Esophagus muscularis mucosa (tissue), 4 donors: Measurements from ENCODE around the gene KCNJ5. TPM values are rescaled to one million over a fixed set of nuclear protein-coding genes. Genes with fewer than 3 reads are reported as not detected.

ENCODE experiments used
- DNase-seq: peaks from one replicate; pipeline ENCODE4 v3.0.0-alpha.2; 2017; ENCODE audit errors: extremely low spot score
- H3K27ac ChIP-seq, 4 donors: fragments of 200-600 bp; sonication (generic); replicated peaks in 1 of 4; 1 replicate in 3 of 4; 2 replicates in 1 of 4; pipeline ENCODE4 v1.5.1; 2016 to 2019; ENCODE audit warnings: mild to moderate bottlenecking in 1 of 4
- H3K27me3 ChIP-seq, 4 donors: fragments of 200-600 bp; sonication (generic); one replicate each; pipeline versions ENCODE4 v1.5.1 to v1.6.0; 2016 to 2019
- H3K36me3 ChIP-seq, 4 donors: fragments of 200-600 bp; sonication (generic); one replicate each; pipeline ENCODE4 v1.5.1; 2016 to 2019
- H3K4me1 ChIP-seq, 4 donors: fragments of 200-600 bp; sonication (generic); one replicate each; pipeline ENCODE4 v1.5.1; 2016 to 2019
- H3K4me3 ChIP-seq, 4 donors: fragments of 200-600 bp; sonication (generic); 1 replicate in 2 of 4; 2 replicates in 2 of 4; pipeline ENCODE4 v1.5.1; 2016 to 2019; ENCODE audit warnings: mild to moderate bottlenecking in 4 of 4, moderate library complexity in 1 of 4
- H3K9me3 ChIP-seq, 4 donors: fragments of 200-600 bp; sonication (generic); 1 replicate in 3 of 4; 2 replicates in 1 of 4; pipeline ENCODE4 v1.5.1; 2016 to 2019
- EP300 ChIP-seq: sonication (generic); formaldehyde crosslinking; IDR thresholded peaks from one replicate; pipeline ENCODE4 v1.6.1; 2017; ENCODE audit warnings: antibody characterized with exemption
- POLR2A ChIP-seq: fragments of 450-650 bp; IDR thresholded peaks from one replicate; pipeline ENCODE4 v1.6.1; 2017; ENCODE audit warnings: antibody characterized with exemption, moderate library complexity, mild to moderate bottlenecking, low read depth
- POLR2AphosphoS5 ChIP-seq, 2 donors: sonication (generic); formaldehyde crosslinking; IDR thresholded peaks; one replicate each; pipeline ENCODE4 v1.6.1; 2017; ENCODE audit warnings: antibody characterized with exemption in 2 of 2
- WGBS: methylation state at CpG from one replicate; pipeline ENCODE4 v1.1.5; 2018; 5-methylcytosine and 5-hydroxymethylcytosine counted together
- intact Hi-C: fragments of 100-400 bp; cut with DNase I; formaldehyde crosslinking; loops from one replicate; pipeline ENCODE4 v1.15.1; 2023
- total RNA-seq, 4 donors: library from RNA; depleted of rRNA; stranded (reverse); fragments of >200 nt; gene quantifications; one replicate each; pipeline versions ENCODE4 v1.1.0 to v1.2.1, GENCODE V29; 2016
- TF ChIP-seq, protein P1 (sequence below), 3 experiments: fragments of 200-600 bp in 2 of 3; fragments of 450-650 bp in 1 of 3; sonication (generic) in 2 of 3; IDR thresholded peaks; one replicate each; pipeline ENCODE4 v1.5.1; 2017 to 2019; ENCODE audit warnings: antibody characterized with exemption in 3 of 3, mild to moderate bottlenecking in 2 of 3, moderate library complexity in 1 of 3

KCNJ5 gene
- total RNA-seq, 4 donors from 2014 or later = 0.80 to 3.8 (median 1.00) TPM

DNA sequence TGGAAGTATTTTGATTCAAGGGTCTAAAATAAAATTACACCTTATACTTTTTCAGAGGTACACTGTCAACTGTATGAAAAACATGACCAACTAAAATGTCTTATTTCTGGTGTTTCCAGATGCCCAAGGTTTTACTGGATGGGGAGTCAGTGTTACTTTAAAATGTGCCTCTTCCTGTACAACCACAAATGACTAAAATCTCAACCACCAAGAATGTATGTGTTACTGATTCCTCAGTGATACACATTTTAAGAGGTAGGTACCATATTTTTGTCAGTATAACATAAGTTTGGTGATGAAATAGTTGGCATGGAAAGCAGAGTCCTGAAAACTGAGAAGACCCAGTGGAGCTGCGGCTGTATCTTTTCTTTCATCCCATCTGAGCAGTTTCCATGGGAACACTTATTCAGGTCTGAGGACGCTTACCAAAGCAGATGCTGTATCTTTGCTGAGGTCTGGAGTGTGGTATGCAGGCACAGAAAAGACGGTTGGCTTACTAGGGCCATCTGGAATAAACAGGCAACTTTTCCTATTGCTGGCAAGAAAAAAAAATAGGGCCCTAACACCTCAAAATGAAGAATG lies 72.7 kb downstream of the KCNJ5 start:
- intact Hi-C loops = no loop called here
- DNase-seq = no peak
- Histone ChIP-seq H3K27ac (no peak overlapping the region), H3K4me3 (no peak overlapping the region), H3K4me1 (no peaks in the 10 kb centered on the region), H3K36me3 (peaks cover 0 to 7% (median 5%) of the 10 kb centered on the region in 4 donors), H3K9me3 (no peaks in the 10 kb centered on the region), H3K27me3 (no peaks in the 10 kb centered on the region)
- TF ChIP-seq POLR2AphosphoS5 (IDR thresholded peaks at IDR 0.05) (no peak), POLR2A (no peak)
- 84% methylated on average over 3 of the region's 3 CpGs for WGBS

DNA sequence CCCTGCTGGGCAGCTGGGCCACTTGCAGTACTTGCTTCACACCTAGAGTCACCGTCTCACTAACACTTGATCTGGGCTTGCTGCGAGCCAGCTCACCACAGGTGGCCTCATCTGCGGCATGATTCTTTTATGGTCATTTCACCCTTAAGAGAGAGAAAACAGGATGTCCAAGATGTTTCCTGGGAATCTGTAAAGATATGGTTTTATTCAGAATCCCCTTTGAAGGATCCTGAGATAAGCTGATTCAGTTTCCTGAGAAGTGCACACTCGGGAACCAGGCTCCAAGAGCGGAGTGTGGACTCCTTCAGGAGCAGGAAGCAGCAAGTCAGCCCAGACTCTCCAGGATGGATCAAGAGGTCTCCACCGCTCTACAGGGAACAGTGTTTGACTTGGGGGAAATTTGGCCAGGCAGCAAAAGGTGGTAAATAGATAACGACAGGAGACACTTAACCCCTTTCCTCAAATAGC lies 73.3 kb downstream of the KCNJ5 start:
- Histone ChIP-seq H3K27ac (no peak overlapping the region), H3K4me1 (no peaks in the 10 kb centered on the region), H3K36me3 (peaks cover 4 to 14% (median 9%) of the 10 kb centered on the region in 4 donors), H3K27me3 (no peaks in the 10 kb centered on the region), H3K4me3 (no peak overlapping the region), H3K9me3 (no peaks in the 10 kb centered on the region)
- TF ChIP-seq, protein P1, sequence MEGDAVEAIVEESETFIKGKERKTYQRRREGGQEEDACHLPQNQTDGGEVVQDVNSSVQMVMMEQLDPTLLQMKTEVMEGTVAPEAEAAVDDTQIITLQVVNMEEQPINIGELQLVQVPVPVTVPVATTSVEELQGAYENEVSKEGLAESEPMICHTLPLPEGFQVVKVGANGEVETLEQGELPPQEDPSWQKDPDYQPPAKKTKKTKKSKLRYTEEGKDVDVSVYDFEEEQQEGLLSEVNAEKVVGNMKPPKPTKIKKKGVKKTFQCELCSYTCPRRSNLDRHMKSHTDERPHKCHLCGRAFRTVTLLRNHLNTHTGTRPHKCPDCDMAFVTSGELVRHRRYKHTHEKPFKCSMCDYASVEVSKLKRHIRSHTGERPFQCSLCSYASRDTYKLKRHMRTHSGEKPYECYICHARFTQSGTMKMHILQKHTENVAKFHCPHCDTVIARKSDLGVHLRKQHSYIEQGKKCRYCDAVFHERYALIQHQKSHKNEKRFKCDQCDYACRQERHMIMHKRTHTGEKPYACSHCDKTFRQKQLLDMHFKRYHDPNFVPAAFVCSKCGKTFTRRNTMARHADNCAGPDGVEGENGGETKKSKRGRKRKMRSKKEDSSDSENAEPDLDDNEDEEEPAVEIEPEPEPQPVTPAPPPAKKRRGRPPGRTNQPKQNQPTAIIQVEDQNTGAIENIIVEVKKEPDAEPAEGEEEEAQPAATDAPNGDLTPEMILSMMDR (IDR thresholded peaks at IDR 0.05) = no peak
- no peak for TF ChIP-seq POLR2AphosphoS5 (IDR thresholded peaks at IDR 0.05)
- no peak for TF ChIP-seq EP300
- no peak for TF ChIP-seq POLR2A
- peak; percentile 66 for DNase-seq
- intact Hi-C loops = no loop called here
- 81% methylated on average over 7 of the region's 7 CpGs for WGBS

DNA sequence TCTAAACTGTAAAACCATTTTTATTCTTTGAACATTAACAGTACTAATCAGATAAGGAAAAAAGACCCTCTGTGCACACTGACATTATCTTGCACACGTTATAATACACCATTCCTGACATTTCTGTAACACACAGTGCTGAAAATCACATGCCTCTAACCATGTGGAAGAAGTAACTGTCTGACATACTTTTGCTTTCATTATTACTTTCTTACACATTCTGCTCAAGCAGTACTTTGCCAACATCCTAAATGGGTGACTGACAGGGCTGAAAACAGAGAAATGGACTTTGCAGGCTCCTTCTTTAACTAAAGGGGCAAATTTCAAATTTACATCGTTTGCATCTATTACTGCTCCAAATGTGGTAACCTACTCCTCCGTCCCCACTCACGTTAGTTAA lies 74.3 kb downstream of the KCNJ5 start:
- no peak for DNase-seq
- Histone ChIP-seq H3K27me3 (no peaks in the 10 kb centered on the region), H3K4me1 (no peaks in the 10 kb centered on the region), H3K36me3 (peaks cover 14 to 24% (median 19%) of the 10 kb centered on the region in 4 donors), H3K9me3 (no peaks in the 10 kb centered on the region), H3K4me3 (no peak overlapping the region), H3K27ac (no peak overlapping the region)
- 39% methylated on average over 4 of the region's 4 CpGs for WGBS
- TF ChIP-seq POLR2AphosphoS5 (IDR thresholded peaks at IDR 0.05) (no peak), EP300 (no peak), POLR2A (no peak)
- TF ChIP-seq, protein P1 (IDR thresholded peaks at IDR 0.05) = no peak
- intact Hi-C loops = no loop called here

DNA sequence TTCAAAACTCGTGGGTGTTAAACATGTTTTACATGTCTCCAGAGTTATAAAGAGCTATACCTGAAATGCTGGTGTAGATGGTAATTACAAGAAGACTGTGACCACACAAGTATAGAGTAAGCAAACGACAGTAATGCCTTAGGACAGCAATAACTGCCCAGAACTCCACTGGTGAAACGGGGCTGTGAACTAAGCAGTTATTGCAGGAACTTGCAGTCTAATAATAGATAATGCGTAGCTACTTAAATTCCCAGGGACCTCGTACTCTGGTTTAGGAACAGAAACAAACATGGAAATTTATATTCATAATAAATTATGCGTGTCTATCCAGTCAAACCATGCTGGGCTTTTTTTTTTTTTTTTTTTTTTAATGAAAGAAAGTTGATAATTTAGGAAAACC lies 76.4 kb downstream of the KCNJ5 start:
- DNase-seq = no peak
- intact Hi-C loops = no loop called here
- H3K27me3 ChIP-seq = no peaks in the 10 kb centered on the region
- TF ChIP-seq, protein P1 (IDR thresholded peaks at IDR 0.05) = no peak
- no peaks in the 10 kb centered on the region for H3K4me1 ChIP-seq
- no peak overlapping the region for H3K4me3 ChIP-seq
- H3K9me3 ChIP-seq = no peaks in the 10 kb centered on the region
- no peak overlapping the region for H3K27ac ChIP-seq
- WGBS = 78% methylated on average over 6 of the region's 6 CpGs
- peaks cover 19 to 45% (median 34%) of the 10 kb centered on the region in 4 donors for H3K36me3 ChIP-seq

DNA sequence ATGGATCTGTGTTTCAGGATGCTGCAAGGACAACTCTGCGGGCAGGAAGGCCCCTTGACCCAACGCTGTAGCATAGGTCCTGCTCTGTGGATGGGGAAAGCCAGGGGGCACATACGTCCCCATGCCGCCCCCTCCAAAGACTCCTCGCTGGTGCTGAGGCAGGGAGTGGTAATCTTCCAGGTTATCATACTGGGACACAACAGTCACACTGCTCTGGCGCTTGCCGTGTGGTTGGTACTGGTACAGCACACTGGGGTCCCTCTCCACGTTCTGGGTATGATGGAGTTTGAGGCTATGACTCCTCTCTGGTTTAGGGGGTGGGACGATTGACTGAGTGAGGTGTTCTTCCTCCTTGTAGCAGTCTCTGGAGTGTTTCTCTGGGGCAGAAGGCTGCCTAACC lies 77.8 kb downstream of the KCNJ5 start:
- no peak for TF ChIP-seq POLR2A
- TF ChIP-seq, protein P1 (IDR thresholded peaks at IDR 0.05) = no peak
- no peak for TF ChIP-seq EP300
- no peak for TF ChIP-seq POLR2AphosphoS5 (IDR thresholded peaks at IDR 0.05)
- intact Hi-C loops = no loop called here
- WGBS = 90% methylated on average over 9 of the region's 9 CpGs
- DNase-seq = no peak
- Histone ChIP-seq H3K36me3 (peaks cover 32 to 58% (median 47%) of the 10 kb centered on the region in 4 donors), H3K4me1 (no peaks in the 10 kb centered on the region), H3K27ac (no peak overlapping the region), H3K4me3 (no peak overlapping the region), H3K9me3 (no peaks in the 10 kb centered on the region), H3K27me3 (no peaks in the 10 kb centered on the region)

Other genes starting within 250 kb of the KCNJ5 start
- 10 to 100 TPM; 17.4 to 43.8 (median 29.6) TPM for gene FLI1, start 197.3 kb upstream of the KCNJ5 start, total RNA-seq
- gene KCNJ1, start 24.1 kb upstream of the KCNJ5 start, total RNA-seq = not detected
- gene TP53AIP1, start 51.5 kb downstream of the KCNJ5 start, total RNA-seq = under 1 TPM in 1 of 4 donors, not detected in 3; 0.57 TPM